K562 (cell line): ENCODE data around the gene STX11. TPM values are rescaled to one million over a fixed set of nuclear protein-coding genes. Genes with fewer than 3 reads are reported as not detected.

Source experiments
- ATAC-seq: fragments of 200-7000 bp; cut with Tn5 transposase; 3 replicates; pipeline ENCODE4 v1.9.1; 2020; ENCODE audit warnings: moderate library complexity
- BruUV-seq: library from RNA; stranded (reverse); fragments of 400-500 nt; replicated peaks from 2 replicates; lab custom pipeline; 2021; lab: Mats Ljungman, UMichigan
- CTCF ChIA-PET: fragments of 300-600 bp; formaldehyde crosslinking; extraction: SDS; loops from one replicate; lab custom pipeline; 2021; ENCODE audit warnings: low intra/inter-chr PET ratio; lab: Yijun Ruan, JAX
- POLR2A ChIA-PET: fragments of 300-600, 350-650 bp; sonication (Branson Sonifier 250); formaldehyde crosslinking; extraction: SDS; loops from one replicate; lab custom pipeline; 2021; ENCODE audit warnings: antibody characterized with exemption, inconsistent platforms; lab: Yijun Ruan, JAX
- DNase-seq, 4 experiments: peaks; one replicate each; pipeline versions ENCODE4 v3.0.0 to v3.0.0-alpha.2; 2011 to 2018; ENCODE audit warnings: low spot score in 3 of 4, mixed read lengths in 3 of 4; ENCODE audit errors: extremely low read depth in 1 of 4
- FAIRE-seq: peaks from 2 replicates; lab custom pipeline; 2011; peaks lifted over from hg19 to GRCh38; lab: Jason Lieb, UNC
- H2AFZ ChIP-seq: 2 replicates; pipeline ENCODE4 v1.6.0; 2011; ENCODE audit warnings: low read depth, low read length, control low read depth, inconsistent platforms
- H3K27ac ChIP-seq: fragments of 200-600 bp; 3 replicates; pipeline ENCODE4 v1.8.0; 2011; ENCODE audit warnings: low read depth, mild to moderate bottlenecking, control low read depth, inconsistent platforms, low read length, moderate library complexity, mixed read lengths; ENCODE audit errors: extremely low read depth
- H3K27me3 ChIP-seq, 2 experiments: fragments of 300-600 bp in 1 of 2; 2 replicates in 1 of 2; 3 replicates in 1 of 2; pipeline versions ENCODE4 v1.6.0 to v1.8.0; 2011; ENCODE audit warnings: inconsistent platforms in 2 of 2, low read length in 2 of 2, mild to moderate bottlenecking in 1 of 2, mixed read lengths in 1 of 2, moderate library complexity in 1 of 2; ENCODE audit not compliant: control insufficient read depth in 2 of 2, insufficient read depth in 2 of 2
- H3K36me3 ChIP-seq: fragments of 300-600 bp; 3 replicates; pipeline ENCODE4 v1.8.0; 2011; ENCODE audit warnings: mild to moderate bottlenecking, low read length, inconsistent platforms; ENCODE audit not compliant: control insufficient read depth, insufficient read depth
- H3K4me1 ChIP-seq, 2 experiments: fragments of 200-600 bp in 1 of 2; replicated peaks in 1 of 2; 2 replicates in 1 of 2; 3 replicates in 1 of 2; pipeline versions ENCODE4 v1.5.1 to v1.8.0; 2011; ENCODE audit warnings: inconsistent platforms in 2 of 2, low read length in 2 of 2, mild to moderate bottlenecking in 1 of 2, mixed read lengths in 1 of 2, moderate library complexity in 1 of 2; ENCODE audit not compliant: control insufficient read depth in 2 of 2, insufficient read depth in 2 of 2
- H3K4me2 ChIP-seq: 2 replicates; pipeline ENCODE4 v1.6.1; 2011; ENCODE audit warnings: low read length, control low read depth, inconsistent platforms, mixed read lengths; ENCODE audit not compliant: insufficient read depth
- H3K4me3 ChIP-seq: fragments of 200-600 bp; sonication (generic), shearing (Covaris generic); 2 replicates; pipeline ENCODE4 v1.5.1; 2016; ENCODE audit warnings: control low read depth, inconsistent platforms
- H3K79me2 ChIP-seq: fragments of 200-600 bp; 3 replicates; pipeline ENCODE4 v1.8.0; 2011; ENCODE audit warnings: low read length, inconsistent platforms; ENCODE audit not compliant: control insufficient read depth, insufficient read depth
- H3K9ac ChIP-seq, 2 experiments: 2 replicates each; pipeline versions ENCODE4 v1.6.0 to v1.6.1; 2011; ENCODE audit warnings: low read depth in 2 of 2, low read length in 2 of 2, control low read depth in 1 of 2, inconsistent platforms in 1 of 2, mild to moderate bottlenecking in 1 of 2, mixed read lengths in 1 of 2; ENCODE audit not compliant: insufficient read depth in 1 of 2
- H3K9me1 ChIP-seq: one replicate; pipeline ENCODE4 v1.6.0; 2011; ENCODE audit warnings: inconsistent platforms, mild to moderate bottlenecking, low read length, moderate library complexity; ENCODE audit not compliant: control insufficient read depth, insufficient read depth
- H3K9me3 ChIP-seq: replicated peaks from 2 replicates; pipeline ENCODE4 v1.5.1; 2011; ENCODE audit warnings: low read depth, low read length, inconsistent platforms; ENCODE audit not compliant: control insufficient read depth, insufficient read depth
- H4K20me1 ChIP-seq: replicated peaks from 2 replicates; pipeline ENCODE4 v1.6.1; 2011; ENCODE audit warnings: low read length, inconsistent platforms, mixed read lengths; ENCODE audit not compliant: control insufficient read depth, insufficient read depth
- GTF2F1 ChIP-seq: IDR thresholded peaks from 2 replicates; pipeline ENCODE4 v1.6.1; 2011; ENCODE audit warnings: low read depth, low read length, improper control_type of control experiment
- ZNF121 ChIP-seq: sonication (generic); formaldehyde crosslinking; conservative IDR thresholded peaks from 2 replicates; pipeline ENCODE4 v1.8.0; 2022; ENCODE audit warnings: missing genetic modification reagents
- WGBS: fragments of 100-300 bp; shearing (Covaris generic); methylation state at CpG from one replicate; pipeline ENCODE4 v1.1.6; 2016; ENCODE audit warnings: low coverage, mixed read lengths; ENCODE audit not compliant: insufficient coverage; ENCODE audit errors: missing lambda C conversion rate; 5-methylcytosine and 5-hydroxymethylcytosine counted together
- in situ Hi-C: fragments of 300-500 bp; cut with MboI; formaldehyde crosslinking; loops from 4 replicates; pipeline ENCODE4 v1.15.0; 2018; ENCODE audit warnings: inconsistent platforms, mixed read lengths
- intact Hi-C: fragments of 100-400 bp; cut with micrococcal nuclease; formaldehyde crosslinking; loops from 2 replicates; pipeline ENCODE4 v1.14.2; 2022
- polyA plus RNA-seq, 8 experiments: library from polyadenylated mRNA; depleted of rRNA in 4 of 8; stranded (reverse) in 5 of 8; unstranded in 3 of 8; fragments of >200 nt; fragmentation: Nextera tagmentation in 2 of 8; fragmentation: Illumina TruSeq in 1 of 8; extraction: Ambion mirVana in 2 of 8; extraction: Trizol in 1 of 8; gene quantifications; 2 replicates each; pipeline versions ENCODE4 v1.2.1 to v1.2.3, GENCODE V29; 2011 to 2014; ENCODE audit warnings: inconsistent platforms in 1 of 8, missing spikeins in 1 of 8
- total RNA-seq, 7 experiments: library from RNA; depleted of rRNA in 6 of 7; stranded (reverse); fragments of >200 nt in 6 of 7; fragmentation: Illumina TruSeq in 2 of 7; extraction: Trizol in 2 of 7; gene quantifications; 2 replicates each; pipeline versions ENCODE4 v1.2.1 to v1.2.3, GENCODE V29; 2011 to 2021; ENCODE audit warnings: low replicate concordance in 1 of 7
- TF ChIP-seq, protein P1 (sequence below): sonication (generic); formaldehyde crosslinking; IDR thresholded peaks from 2 replicates; pipeline ENCODE4 v1.8.1; 2023; ENCODE audit warnings: mild to moderate bottlenecking, missing genetic modification reagents

Gene STX11
- total and polyA plus RNA-seq, 9 of the 15 experiments (the other 6 are each of a cell fraction or from before 2014, with no cell fraction given), result 0.06 to 0.73 (median 0.40) TPM

DNA sequence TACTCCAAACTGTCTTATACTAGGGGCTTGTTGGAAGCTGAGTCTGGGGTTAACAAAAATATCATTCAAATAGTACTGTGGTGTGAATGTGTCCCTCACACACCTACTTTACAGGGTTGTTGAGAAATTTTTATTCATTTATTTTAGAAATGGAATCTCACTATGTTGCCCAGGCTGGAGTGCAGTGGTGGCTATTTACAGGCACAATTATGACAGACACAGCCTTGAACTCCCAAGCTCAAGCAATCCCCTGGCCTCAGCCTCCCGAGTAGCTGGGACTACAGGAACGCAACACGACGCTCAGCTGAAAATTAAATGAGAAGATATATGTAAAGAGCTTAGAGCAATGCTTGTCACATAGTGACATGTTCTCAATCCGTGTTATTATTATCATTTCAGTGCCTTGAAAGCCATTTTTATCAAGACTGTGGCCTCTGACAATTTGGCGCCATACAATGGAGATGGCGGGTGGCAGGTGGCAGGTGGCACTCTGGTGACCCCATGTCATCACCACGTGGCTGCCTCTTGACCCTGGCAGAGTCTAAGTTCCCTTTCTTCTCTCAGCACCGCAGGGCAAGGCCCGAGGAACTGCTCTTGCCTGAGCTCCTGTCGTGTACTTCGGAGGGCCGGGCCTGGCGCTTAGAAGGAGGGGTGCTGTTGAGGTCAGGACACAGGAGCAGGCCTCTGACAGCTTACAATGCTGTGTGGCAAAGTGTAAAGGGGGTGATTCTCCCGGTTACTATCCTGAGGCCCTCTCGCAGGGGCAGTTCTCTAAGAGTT, 64.5 kb downstream of the STX11 start:
- peaks cover 0 to 5% of the 10 kb centered on the region in 2 experiments; a peak in 2 of 5 replicates for H3K27me3 ChIP-seq
- peak overlapping the region; percentile 90 for H3K27ac ChIP-seq
- FAIRE-seq (no peak), ATAC-seq (no peak), DNase-seq (no peak)
- peak overlapping the region; percentile 98 for H3K4me2 ChIP-seq
- no peaks in the 10 kb centered on the region for H3K79me2 ChIP-seq
- no TSS peak for BruUV-seq
- peaks cover 14% of the 10 kb centered on the region in 2 experiments for H3K4me1 ChIP-seq
- no peaks in the 10 kb centered on the region for H3K36me3 ChIP-seq
- H2AFZ ChIP-seq, result peak overlapping the region; percentile 97
- intact Hi-C loops (loop anchor here (5.0 kb wide), 3 partner anchors 63 to 638 kb away; partner anchors contain the start of gene STX11), in situ Hi-C loops (loop anchor here (5.0 kb wide), 2 partner anchors 118 to 203 kb away; partner anchors contain the start of gene SF3B5)
- no peaks in the 10 kb centered on the region; the same call in 1 of the 2 replicates for H3K9me3 ChIP-seq
- POLR2A ChIA-PET, result interaction anchor here (1.0 to 1.8 kb wide), 2 partner anchors 43 to 119 kb away, joined by 4 read pairs; partner anchors contain the start of gene SF3B5
- peak overlapping the region in 1 of 2 experiments; percentile 94; a peak in 1 of 4 replicates for H3K9ac ChIP-seq
- H4K20me1 ChIP-seq, result no peaks in the 10 kb centered on the region
- CTCF ChIA-PET, result no interaction called here
- WGBS, result 87% methylated on average over 16 of the region's 16 CpGs
- no peak for TF ChIP-seq GTF2F1
- TF ChIP-seq, protein P1, sequence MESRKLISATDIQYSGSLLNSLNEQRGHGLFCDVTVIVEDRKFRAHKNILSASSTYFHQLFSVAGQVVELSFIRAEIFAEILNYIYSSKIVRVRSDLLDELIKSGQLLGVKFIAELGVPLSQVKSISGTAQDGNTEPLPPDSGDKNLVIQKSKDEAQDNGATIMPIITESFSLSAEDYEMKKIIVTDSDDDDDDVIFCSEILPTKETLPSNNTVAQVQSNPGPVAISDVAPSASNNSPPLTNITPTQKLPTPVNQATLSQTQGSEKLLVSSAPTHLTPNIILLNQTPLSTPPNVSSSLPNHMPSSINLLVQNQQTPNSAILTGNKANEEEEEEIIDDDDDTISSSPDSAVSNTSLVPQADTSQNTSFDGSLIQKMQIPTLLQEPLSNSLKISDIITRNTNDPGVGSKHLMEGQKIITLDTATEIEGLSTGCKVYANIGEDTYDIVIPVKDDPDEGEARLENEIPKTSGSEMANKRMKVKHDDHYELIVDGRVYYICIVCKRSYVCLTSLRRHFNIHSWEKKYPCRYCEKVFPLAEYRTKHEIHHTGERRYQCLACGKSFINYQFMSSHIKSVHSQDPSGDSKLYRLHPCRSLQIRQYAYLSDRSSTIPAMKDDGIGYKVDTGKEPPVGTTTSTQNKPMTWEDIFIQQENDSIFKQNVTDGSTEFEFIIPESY (CRISPR knock-in tag), result peak; percentile 96
- TF ChIP-seq ZNF121, result 0 out of 2 replicates have a peak, but pooled peaks have one; percentile 8
- H3K4me3 ChIP-seq, result no peak overlapping the region
- no peaks in the 10 kb centered on the region for H3K9me1 ChIP-seq
